ENCODE data around the gene TREML1.

TREML1 gene

GRCh38 chr6:41111017-41111416 is 43.1 kb downstream of the TREML1 start:
- no peak overlapping the region for H3K4me3 ChIP-seq (IDR thresholded peaks at IDR 0.05; ENCODE audit: insufficient read depth, low read depth, low read length)
- no peaks in the 10 kb centered on the region for H3K79me2 ChIP-seq (ENCODE audit: insufficient read depth, low read depth)
- H4K20me1 ChIP-seq (ENCODE audit: insufficient read depth), result no peaks in the 10 kb centered on the region
- H3K27ac ChIP-seq, result no peak overlapping the region
- no peaks in the 10 kb centered on the region for H3K4me1 ChIP-seq (ENCODE audit: low read depth, poor library complexity, severe bottlenecking)
- no peaks in the 10 kb centered on the region for H3K36me3 ChIP-seq (ENCODE audit: insufficient read depth)
- no peak for TF ChIP-seq CTCF (conservative IDR thresholded peaks at IDR 0.05; ENCODE audit: low read depth, low read length)
- H3K27me3 ChIP-seq (ENCODE audit: insufficient read depth, low read depth), result no peaks in the 10 kb centered on the region
- H2AFZ ChIP-seq (ENCODE audit: low read depth), result no peak overlapping the region
- no peak overlapping the region for H3K9ac ChIP-seq
- H3K4me2 ChIP-seq, result no peak overlapping the region

- TF ChIP-seq CTCF (conservative IDR thresholded peaks at IDR 0.05; ENCODE audit: low read depth, low read length), result no peak
- Histone ChIP-seq H2AFZ (ENCODE audit: low read depth) (no peak overlapping the region), H3K9ac (no peak overlapping the region), H3K4me1 (ENCODE audit: low read depth, poor library complexity, severe bottlenecking) (no peaks in the 10 kb centered on the region), H3K4me3 (IDR thresholded peaks at IDR 0.05; ENCODE audit: insufficient read depth, low read depth, low read length) (no peak overlapping the region), H3K27ac (no peak overlapping the region), H3K4me2 (no peak overlapping the region), H3K79me2 (ENCODE audit: insufficient read depth, low read depth) (no peaks in the 10 kb centered on the region), H3K36me3 (ENCODE audit: insufficient read depth) (no peaks in the 10 kb centered on the region), H4K20me1 (ENCODE audit: insufficient read depth) (no peaks in the 10 kb centered on the region), H3K27me3 (ENCODE audit: insufficient read depth, low read depth) (no peaks in the 10 kb centered on the region)
Observed at GRCh38 chr6:41103847-41104246, 50.3 kb downstream of the TREML1 start.

DNA sequence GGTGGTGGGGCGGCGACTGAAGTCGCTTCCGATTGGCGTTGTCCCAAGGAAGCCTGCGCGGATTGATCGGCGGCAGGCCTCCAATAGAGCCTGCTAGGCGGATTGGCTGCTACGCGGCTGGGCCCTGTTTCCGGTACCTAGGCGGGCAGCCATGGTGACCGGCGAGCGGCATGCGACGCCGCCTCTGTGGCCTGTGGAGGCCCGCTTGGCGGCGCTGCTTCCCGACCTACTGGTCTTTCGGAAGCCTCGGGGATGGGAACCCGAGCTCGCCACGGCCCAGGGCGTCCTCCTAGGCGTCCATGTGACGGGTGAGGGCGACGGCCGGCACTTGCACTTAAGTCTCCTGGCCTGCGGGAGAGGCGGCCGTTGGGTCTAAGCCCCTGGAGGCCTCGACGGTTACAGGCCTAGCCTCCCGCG is 53.3 kb downstream of the TREML1 start:
- H3K4me3 ChIP-seq (IDR thresholded peaks at IDR 0.05; ENCODE audit: insufficient read depth, low read depth, low read length), result no peak overlapping the region
- no peak overlapping the region for H3K9ac ChIP-seq
- no peak overlapping the region for H3K4me2 ChIP-seq
- H2AFZ ChIP-seq (ENCODE audit: low read depth), result no peak overlapping the region
- no peaks in the 10 kb centered on the region for H4K20me1 ChIP-seq (ENCODE audit: insufficient read depth)
- no peaks in the 10 kb centered on the region for H3K79me2 ChIP-seq (ENCODE audit: insufficient read depth, low read depth)
- no peak for TF ChIP-seq CTCF (conservative IDR thresholded peaks at IDR 0.05; ENCODE audit: low read depth, low read length)
- no peaks in the 10 kb centered on the region for H3K27me3 ChIP-seq (ENCODE audit: insufficient read depth, low read depth)
- H3K27ac ChIP-seq, result no peak overlapping the region
- peaks cover 5% of the 10 kb centered on the region; the same call in 1 of the 2 replicates for H3K36me3 ChIP-seq (ENCODE audit: insufficient read depth)
- no peaks in the 10 kb centered on the region for H3K4me1 ChIP-seq (ENCODE audit: low read depth, poor library complexity, severe bottlenecking)

Data from KMS-11 (cell line).